ENCODE measurements around the gene ZC3H7B. TPM values are rescaled to one million over a fixed set of nuclear protein-coding genes. Genes with fewer than 3 reads are reported as not detected.

ZC3H7B gene
- total RNA-seq, 1 donor from 2014 or later: 69.2 TPM

GRCh38 chr22:41364233-41364632 is 62.9 kb downstream of the ZC3H7B start:
- no peaks in the 10 kb centered on the region for H3K9me3 Mint-ChIP-seq (ENCODE audit: unreplicated experiment)
- no peaks in the 10 kb centered on the region for H3K36me3 Mint-ChIP-seq (ENCODE audit: low read depth, unreplicated experiment)
- peaks cover 1% of the 10 kb centered on the region for H3K27me3 Mint-ChIP-seq (ENCODE audit: unreplicated experiment)
- no peak overlapping the region for H3K27ac Mint-ChIP-seq (ENCODE audit: unreplicated experiment)
- TF ChIP-seq, protein P1, sequence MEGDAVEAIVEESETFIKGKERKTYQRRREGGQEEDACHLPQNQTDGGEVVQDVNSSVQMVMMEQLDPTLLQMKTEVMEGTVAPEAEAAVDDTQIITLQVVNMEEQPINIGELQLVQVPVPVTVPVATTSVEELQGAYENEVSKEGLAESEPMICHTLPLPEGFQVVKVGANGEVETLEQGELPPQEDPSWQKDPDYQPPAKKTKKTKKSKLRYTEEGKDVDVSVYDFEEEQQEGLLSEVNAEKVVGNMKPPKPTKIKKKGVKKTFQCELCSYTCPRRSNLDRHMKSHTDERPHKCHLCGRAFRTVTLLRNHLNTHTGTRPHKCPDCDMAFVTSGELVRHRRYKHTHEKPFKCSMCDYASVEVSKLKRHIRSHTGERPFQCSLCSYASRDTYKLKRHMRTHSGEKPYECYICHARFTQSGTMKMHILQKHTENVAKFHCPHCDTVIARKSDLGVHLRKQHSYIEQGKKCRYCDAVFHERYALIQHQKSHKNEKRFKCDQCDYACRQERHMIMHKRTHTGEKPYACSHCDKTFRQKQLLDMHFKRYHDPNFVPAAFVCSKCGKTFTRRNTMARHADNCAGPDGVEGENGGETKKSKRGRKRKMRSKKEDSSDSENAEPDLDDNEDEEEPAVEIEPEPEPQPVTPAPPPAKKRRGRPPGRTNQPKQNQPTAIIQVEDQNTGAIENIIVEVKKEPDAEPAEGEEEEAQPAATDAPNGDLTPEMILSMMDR (IDR thresholded peaks at IDR 0.05; ENCODE audit: unreplicated experiment): no peak
- no peaks in the 10 kb centered on the region for H3K4me1 Mint-ChIP-seq (ENCODE audit: unreplicated experiment)
- H3K4me3 Mint-ChIP-seq (ENCODE audit: unreplicated experiment): no peak overlapping the region
- DNase-seq (ENCODE audit: low spot score): no peak

- DNase-seq (ENCODE audit: low spot score): no peak
- Mint-ChIP-seq H3K9me3 (ENCODE audit: unreplicated experiment) (no peaks in the 10 kb centered on the region), H3K27me3 (ENCODE audit: unreplicated experiment) (peaks cover 2% of the 10 kb centered on the region), H3K4me3 (ENCODE audit: unreplicated experiment) (no peak overlapping the region), H3K27ac (ENCODE audit: unreplicated experiment) (no peak overlapping the region), H3K4me1 (ENCODE audit: unreplicated experiment) (no peaks in the 10 kb centered on the region), H3K36me3 (ENCODE audit: low read depth, unreplicated experiment) (no peaks in the 10 kb centered on the region)
- TF ChIP-seq, protein P1 (IDR thresholded peaks at IDR 0.05; ENCODE audit: unreplicated experiment): no peak
These were observed 63.6 kb downstream of the ZC3H7B start for GRCh38 chr22:41364955-41365354.

DNA sequence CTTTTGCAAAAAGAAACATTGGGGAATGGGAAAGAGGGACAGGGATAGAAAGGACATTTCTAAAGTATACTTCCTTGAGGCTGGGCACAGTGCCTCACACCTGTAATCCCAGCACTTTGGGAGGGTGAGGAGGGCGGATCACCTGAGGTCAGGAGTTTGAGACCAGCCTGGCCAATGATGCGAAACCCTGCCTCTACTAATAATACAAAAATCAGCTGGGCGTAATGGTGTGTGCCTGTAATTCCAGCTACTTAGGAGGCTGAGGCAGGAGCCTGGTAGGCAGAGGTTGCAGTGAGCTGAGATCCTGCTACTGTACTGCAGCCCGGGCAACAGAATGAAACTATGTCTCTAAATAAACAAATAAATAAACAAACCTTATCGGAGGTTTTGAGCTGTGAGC is 64.1 kb downstream of the ZC3H7B start:
- no peak overlapping the region for H3K4me3 Mint-ChIP-seq (ENCODE audit: unreplicated experiment)
- H3K27ac Mint-ChIP-seq (ENCODE audit: unreplicated experiment): no peak overlapping the region
- H3K9me3 Mint-ChIP-seq (ENCODE audit: unreplicated experiment): no peaks in the 10 kb centered on the region
- no peaks in the 10 kb centered on the region for H3K36me3 Mint-ChIP-seq (ENCODE audit: low read depth, unreplicated experiment)
- TF ChIP-seq, protein P1 (IDR thresholded peaks at IDR 0.05; ENCODE audit: unreplicated experiment): no peak
- peaks cover 2% of the 10 kb centered on the region for H3K27me3 Mint-ChIP-seq (ENCODE audit: unreplicated experiment)
- DNase-seq (ENCODE audit: low spot score): no peak
- no peaks in the 10 kb centered on the region for H3K4me1 Mint-ChIP-seq (ENCODE audit: unreplicated experiment)

DNA sequence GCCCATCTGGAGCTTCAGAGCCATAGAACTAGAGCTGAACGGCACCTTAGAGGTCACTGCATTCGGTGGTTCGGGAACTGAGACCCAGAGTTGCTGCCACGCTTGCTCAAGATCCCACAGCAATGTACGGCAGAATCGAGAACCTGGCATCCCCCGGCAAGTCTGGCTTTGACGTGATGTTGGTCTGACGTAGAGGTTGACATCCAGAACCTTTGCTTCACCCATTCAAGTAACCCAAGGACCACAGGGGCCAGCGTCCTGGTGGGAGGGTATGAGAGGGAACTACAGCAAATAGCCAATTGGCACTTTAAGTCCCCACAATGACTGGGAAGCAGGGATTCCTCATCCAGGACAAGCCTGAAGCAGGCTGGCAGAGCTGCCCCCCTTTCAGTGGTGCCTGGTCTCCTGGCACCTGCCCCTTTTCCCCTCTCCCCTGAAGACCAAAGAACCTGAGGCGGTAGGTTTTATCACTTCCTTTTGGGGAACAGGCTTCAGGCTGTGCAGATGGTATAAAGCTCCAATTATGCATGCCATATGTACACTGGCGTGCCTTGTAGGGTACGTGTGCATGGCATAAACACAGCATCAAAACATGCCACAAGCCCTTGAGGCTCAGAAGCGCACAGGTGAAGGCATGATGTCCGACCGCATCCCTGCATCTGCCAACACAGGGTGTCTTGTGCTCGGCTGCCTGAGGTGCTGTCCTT is 65.2 kb downstream of the ZC3H7B start:
- Mint-ChIP-seq H3K27me3 (ENCODE audit: unreplicated experiment) (peaks cover 2% of the 10 kb centered on the region), H3K4me1 (ENCODE audit: unreplicated experiment) (no peaks in the 10 kb centered on the region), H3K27ac (ENCODE audit: unreplicated experiment) (no peak overlapping the region), H3K4me3 (ENCODE audit: unreplicated experiment) (no peak overlapping the region), H3K36me3 (ENCODE audit: low read depth, unreplicated experiment) (no peaks in the 10 kb centered on the region), H3K9me3 (ENCODE audit: unreplicated experiment) (no peaks in the 10 kb centered on the region)
- DNase-seq (ENCODE audit: low spot score): no peak
- TF ChIP-seq, protein P1 (IDR thresholded peaks at IDR 0.05; ENCODE audit: unreplicated experiment): no peak

- H3K27me3 Mint-ChIP-seq (ENCODE audit: unreplicated experiment): peaks cover 2% of the 10 kb centered on the region
- no peaks in the 10 kb centered on the region for H3K4me1 Mint-ChIP-seq (ENCODE audit: unreplicated experiment)
- no peaks in the 10 kb centered on the region for H3K9me3 Mint-ChIP-seq (ENCODE audit: unreplicated experiment)
- DNase-seq (ENCODE audit: low spot score): no peak
- H3K27ac Mint-ChIP-seq (ENCODE audit: unreplicated experiment): no peak overlapping the region
- H3K4me3 Mint-ChIP-seq (ENCODE audit: unreplicated experiment): no peak overlapping the region
- no peaks in the 10 kb centered on the region for H3K36me3 Mint-ChIP-seq (ENCODE audit: low read depth, unreplicated experiment)
- TF ChIP-seq, protein P1 (IDR thresholded peaks at IDR 0.05; ENCODE audit: unreplicated experiment): no peak
These were observed 65.8 kb downstream of the ZC3H7B start for GRCh38 chr22:41367039-41367679.

Data from endothelial cell (in vitro differentiated cells).